HEK293 (cell line): Measurements from ENCODE around the gene TSPYL6.

ENCODE experiments used
- CTCF ChIA-PET: fragments of 350-600 bp; formaldehyde crosslinking; extraction: SDS; loops from one replicate; lab custom pipeline; 2021; ENCODE audit warnings: antibody characterized with exemption; lab: Yijun Ruan, JAX
- POLR2A ChIA-PET: fragments of 300-600 bp; formaldehyde crosslinking; extraction: SDS; loops from one replicate; lab custom pipeline; 2020; ENCODE audit warnings: antibody characterized with exemption, inconsistent platforms; lab: Yijun Ruan, JAX
- H3K27ac ChIP-seq: fragments of 200-500 bp; sonication (Bioruptor generic); 2 replicates; pipeline ENCODE4 v1.5.1; 2014; ENCODE audit warnings: low read depth, low read length, control low read depth, inconsistent platforms; ENCODE audit errors: extremely low read depth
- H3K36me3 ChIP-seq, 2 experiments: fragments of 200-500 bp in 1 of 2; sonication (Bioruptor generic) in 1 of 2; 1 replicate in 1 of 2; 2 replicates in 1 of 2; pipeline ENCODE4 v1.5.1; 2014 to 2017; ENCODE audit warnings: inconsistent platforms in 2 of 2, low read length in 2 of 2; ENCODE audit not compliant: control insufficient read depth in 2 of 2, insufficient read depth in 1 of 2
- H3K4me1 ChIP-seq: fragments of 200-500 bp; sonication (Bioruptor generic); 2 replicates; pipeline ENCODE4 v1.5.1; 2014; ENCODE audit warnings: mild to moderate bottlenecking, low read length, inconsistent platforms; ENCODE audit not compliant: control insufficient read depth, insufficient read depth
- H3K4me3 ChIP-seq: 2 replicates; pipeline ENCODE4 v1.5.1; 2011; ENCODE audit warnings: low read depth, mild to moderate bottlenecking, control low read depth, low read length, moderate library complexity
- H3K9me3 ChIP-seq: fragments of 200-500 bp; sonication (Bioruptor generic); 2 replicates; pipeline ENCODE4 v1.5.1; 2014; ENCODE audit warnings: low read depth, low read length, inconsistent platforms; ENCODE audit not compliant: control insufficient read depth, insufficient read depth
- GFI1B ChIP-seq: fragments of 450-650 bp; formaldehyde crosslinking; IDR thresholded peaks from 2 replicates; pipeline ENCODE4 v1.5.1; 2016; ENCODE audit warnings: missing biosample characterization, missing genetic modification characterization
- KLF16 ChIP-seq: fragments of 450-650 bp; formaldehyde crosslinking; IDR thresholded peaks from 2 replicates; pipeline ENCODE4 v1.5.1; 2017; ENCODE audit warnings: missing biosample characterization, missing genetic modification characterization
- RBAK ChIP-seq: fragments of 450-650 bp; formaldehyde crosslinking; IDR thresholded peaks from 2 replicates; pipeline ENCODE4 v1.5.1; 2016; ENCODE audit warnings: missing biosample characterization, missing genetic modification characterization
- YY1 ChIP-seq: fragments of 450-650 bp; formaldehyde crosslinking; IDR thresholded peaks from 2 replicates; pipeline ENCODE4 v1.5.1; 2018; ENCODE audit warnings: missing biosample characterization, missing genetic modification characterization
- ZNF146 ChIP-seq: fragments of 450-650 bp; formaldehyde crosslinking; IDR thresholded peaks from 2 replicates; pipeline ENCODE4 v1.5.1; 2016; ENCODE audit warnings: missing biosample characterization, missing genetic modification characterization
- ZNF19 ChIP-seq: fragments of 450-650 bp; formaldehyde crosslinking; IDR thresholded peaks from 2 replicates; pipeline ENCODE4; 2016; ENCODE audit warnings: missing biosample characterization, missing genetic modification characterization, low read depth
- ZNF202 ChIP-seq: fragments of 450-650 bp; formaldehyde crosslinking; IDR thresholded peaks from 2 replicates; pipeline ENCODE4 v1.5.1; 2016; ENCODE audit warnings: missing biosample characterization, missing genetic modification characterization, borderline replicate concordance
- ZNF211 ChIP-seq: fragments of 450-650 bp; formaldehyde crosslinking; IDR thresholded peaks from 2 replicates; pipeline ENCODE4 v1.5.1; 2016; ENCODE audit warnings: low read depth, missing biosample characterization, missing genetic modification characterization
- ZNF223 ChIP-seq: fragments of 450-650 bp; formaldehyde crosslinking; IDR thresholded peaks from 2 replicates; pipeline ENCODE4 v1.5.1; 2016; ENCODE audit warnings: missing biosample characterization, missing genetic modification characterization
- ZNF23 ChIP-seq: fragments of 450-650 bp; formaldehyde crosslinking; IDR thresholded peaks from 2 replicates; pipeline ENCODE4 v1.5.1; 2016; ENCODE audit warnings: missing biosample characterization, missing genetic modification characterization, borderline replicate concordance
- ZNF248 ChIP-seq: fragments of 450-650 bp; formaldehyde crosslinking; IDR thresholded peaks from 2 replicates; pipeline ENCODE4 v1.5.1; 2017; ENCODE audit warnings: missing biosample characterization, missing genetic modification characterization
- ZNF391 ChIP-seq: fragments of 450-650 bp; formaldehyde crosslinking; IDR thresholded peaks from 2 replicates; pipeline ENCODE4 v1.5.1; 2016; ENCODE audit warnings: low read depth, missing biosample characterization, missing genetic modification characterization, borderline replicate concordance
- ZNF521 ChIP-seq: fragments of 450-650 bp; formaldehyde crosslinking; IDR thresholded peaks from 2 replicates; pipeline ENCODE4 v1.5.1; 2017; ENCODE audit warnings: missing biosample characterization, mild to moderate bottlenecking, missing genetic modification characterization
- ZNF629 ChIP-seq: fragments of 450-650 bp; formaldehyde crosslinking; IDR thresholded peaks from 2 replicates; pipeline ENCODE4 v1.5.1; 2017; ENCODE audit warnings: missing biosample characterization, missing genetic modification characterization
- TF ChIP-seq, protein P1 (sequence below): fragments of 450-650 bp; formaldehyde crosslinking; IDR thresholded peaks from 2 replicates; pipeline ENCODE4 v1.5.1; 2016; ENCODE audit warnings: missing biosample characterization, missing genetic modification characterization
- TF ChIP-seq, protein P2 (sequence below): fragments of 450-650 bp; formaldehyde crosslinking; IDR thresholded peaks from 2 replicates; pipeline ENCODE4 v1.5.1; 2016; ENCODE audit warnings: missing biosample characterization, missing genetic modification characterization
- TF ChIP-seq, protein P3 (sequence below): fragments of 450-650 bp; formaldehyde crosslinking; IDR thresholded peaks from 2 replicates; pipeline ENCODE4 v1.5.1; 2016; ENCODE audit warnings: missing biosample characterization, missing genetic modification characterization
- TF ChIP-seq, protein P4 (sequence below): fragments of 450-650 bp; formaldehyde crosslinking; IDR thresholded peaks from 2 replicates; pipeline ENCODE4 v1.5.1; 2016; ENCODE audit warnings: missing biosample characterization, missing genetic modification characterization, borderline replicate concordance
- TF ChIP-seq, protein P5 (sequence below): fragments of 450-650 bp; formaldehyde crosslinking; IDR thresholded peaks from 2 replicates; pipeline ENCODE4 v1.5.1; 2016; ENCODE audit warnings: missing biosample characterization, missing genetic modification characterization

The TSPYL6 gene

GRCh38 chr2:54204476-54204875, 51.6 kb downstream of the TSPYL6 start:
- Histone ChIP-seq H3K4me3 (no peak overlapping the region), H3K4me1 (no peaks in the 10 kb centered on the region), H3K36me3 (no peaks in the 10 kb centered on the region), H3K9me3 (no peaks in the 10 kb centered on the region), H3K27ac (no peak overlapping the region)
- CTCF ChIA-PET, result interaction anchor here (3.6 kb wide), 1 partner anchor 10 kb away, joined by 19 read pairs; no protein-coding TSS in a partner anchor
- no peak for TF ChIP-seq ZNF211 (tag by site-specific recombination)
- no peak for TF ChIP-seq ZNF19
- TF ChIP-seq, protein P1, sequence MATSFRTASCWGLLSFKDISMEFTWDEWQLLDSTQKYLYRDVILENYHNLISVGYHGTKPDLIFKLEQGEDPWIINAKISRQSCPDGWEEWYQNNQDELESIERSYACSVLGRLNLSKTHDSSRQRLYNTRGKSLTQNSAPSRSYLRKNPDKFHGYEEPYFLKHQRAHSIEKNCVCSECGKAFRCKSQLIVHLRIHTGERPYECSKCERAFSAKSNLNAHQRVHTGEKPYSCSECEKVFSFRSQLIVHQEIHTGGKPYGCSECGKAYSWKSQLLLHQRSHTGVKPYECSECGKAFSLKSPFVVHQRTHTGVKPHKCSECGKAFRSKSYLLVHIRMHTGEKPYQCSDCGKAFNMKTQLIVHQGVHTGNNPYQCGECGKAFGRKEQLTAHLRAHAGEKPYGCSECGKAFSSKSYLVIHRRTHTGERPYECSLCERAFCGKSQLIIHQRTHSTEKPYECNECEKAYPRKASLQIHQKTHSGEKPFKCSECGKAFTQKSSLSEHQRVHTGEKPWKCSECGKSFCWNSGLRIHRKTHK (tag by site-specific recombination), result no peak
- no peak for TF ChIP-seq ZNF23
- TF ChIP-seq, protein P2, sequence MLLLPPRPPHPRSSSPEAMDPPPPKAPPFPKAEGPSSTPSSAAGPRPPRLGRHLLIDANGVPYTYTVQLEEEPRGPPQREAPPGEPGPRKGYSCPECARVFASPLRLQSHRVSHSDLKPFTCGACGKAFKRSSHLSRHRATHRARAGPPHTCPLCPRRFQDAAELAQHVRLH (tag by site-specific recombination), result no peak
- no peak for TF ChIP-seq ZNF391
- TF ChIP-seq, protein P3, sequence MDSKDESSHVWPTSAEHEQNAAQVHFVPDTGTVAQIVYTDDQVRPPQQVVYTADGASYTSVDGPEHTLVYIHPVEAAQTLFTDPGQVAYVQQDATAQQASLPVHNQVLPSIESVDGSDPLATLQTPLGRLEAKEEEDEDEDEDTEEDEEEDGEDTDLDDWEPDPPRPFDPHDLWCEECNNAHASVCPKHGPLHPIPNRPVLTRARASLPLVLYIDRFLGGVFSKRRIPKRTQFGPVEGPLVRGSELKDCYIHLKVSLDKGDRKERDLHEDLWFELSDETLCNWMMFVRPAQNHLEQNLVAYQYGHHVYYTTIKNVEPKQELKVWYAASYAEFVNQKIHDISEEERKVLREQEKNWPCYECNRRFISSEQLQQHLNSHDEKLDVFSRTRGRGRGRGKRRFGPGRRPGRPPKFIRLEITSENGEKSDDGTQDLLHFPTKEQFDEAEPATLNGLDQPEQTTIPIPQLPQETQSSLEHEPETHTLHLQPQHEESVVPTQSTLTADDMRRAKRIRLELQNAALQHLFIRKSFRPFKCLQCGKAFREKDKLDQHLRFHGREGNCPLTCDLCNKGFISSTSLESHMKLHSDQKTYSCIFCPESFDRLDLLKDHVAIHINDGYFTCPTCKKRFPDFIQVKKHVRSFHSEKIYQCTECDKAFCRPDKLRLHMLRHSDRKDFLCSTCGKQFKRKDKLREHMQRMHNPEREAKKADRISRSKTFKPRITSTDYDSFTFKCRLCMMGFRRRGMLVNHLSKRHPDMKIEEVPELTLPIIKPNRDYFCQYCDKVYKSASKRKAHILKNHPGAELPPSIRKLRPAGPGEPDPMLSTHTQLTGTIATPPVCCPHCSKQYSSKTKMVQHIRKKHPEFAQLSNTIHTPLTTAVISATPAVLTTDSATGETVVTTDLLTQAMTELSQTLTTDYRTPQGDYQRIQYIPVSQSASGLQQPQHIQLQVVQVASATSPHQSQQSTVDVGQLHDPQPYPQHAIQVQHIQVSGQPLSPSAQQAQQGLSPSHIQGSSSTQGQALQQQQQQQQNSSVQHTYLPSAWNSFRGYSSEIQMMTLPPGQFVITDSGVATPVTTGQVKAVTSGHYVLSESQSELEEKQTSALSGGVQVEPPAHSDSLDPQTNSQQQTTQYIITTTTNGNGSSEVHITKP, result no peak
- TF ChIP-seq ZNF629 (tag by site-specific recombination), result no peak
- no peak for TF ChIP-seq ZNF223 (tag by site-specific recombination)
- TF ChIP-seq ZNF248, result no peak
- TF ChIP-seq KLF16 (tag by site-specific recombination), result no peak
- TF ChIP-seq GFI1B (tag by site-specific recombination), result no peak
- no peak for TF ChIP-seq ZNF521 (tag by site-specific recombination)
- TF ChIP-seq, protein P4, sequence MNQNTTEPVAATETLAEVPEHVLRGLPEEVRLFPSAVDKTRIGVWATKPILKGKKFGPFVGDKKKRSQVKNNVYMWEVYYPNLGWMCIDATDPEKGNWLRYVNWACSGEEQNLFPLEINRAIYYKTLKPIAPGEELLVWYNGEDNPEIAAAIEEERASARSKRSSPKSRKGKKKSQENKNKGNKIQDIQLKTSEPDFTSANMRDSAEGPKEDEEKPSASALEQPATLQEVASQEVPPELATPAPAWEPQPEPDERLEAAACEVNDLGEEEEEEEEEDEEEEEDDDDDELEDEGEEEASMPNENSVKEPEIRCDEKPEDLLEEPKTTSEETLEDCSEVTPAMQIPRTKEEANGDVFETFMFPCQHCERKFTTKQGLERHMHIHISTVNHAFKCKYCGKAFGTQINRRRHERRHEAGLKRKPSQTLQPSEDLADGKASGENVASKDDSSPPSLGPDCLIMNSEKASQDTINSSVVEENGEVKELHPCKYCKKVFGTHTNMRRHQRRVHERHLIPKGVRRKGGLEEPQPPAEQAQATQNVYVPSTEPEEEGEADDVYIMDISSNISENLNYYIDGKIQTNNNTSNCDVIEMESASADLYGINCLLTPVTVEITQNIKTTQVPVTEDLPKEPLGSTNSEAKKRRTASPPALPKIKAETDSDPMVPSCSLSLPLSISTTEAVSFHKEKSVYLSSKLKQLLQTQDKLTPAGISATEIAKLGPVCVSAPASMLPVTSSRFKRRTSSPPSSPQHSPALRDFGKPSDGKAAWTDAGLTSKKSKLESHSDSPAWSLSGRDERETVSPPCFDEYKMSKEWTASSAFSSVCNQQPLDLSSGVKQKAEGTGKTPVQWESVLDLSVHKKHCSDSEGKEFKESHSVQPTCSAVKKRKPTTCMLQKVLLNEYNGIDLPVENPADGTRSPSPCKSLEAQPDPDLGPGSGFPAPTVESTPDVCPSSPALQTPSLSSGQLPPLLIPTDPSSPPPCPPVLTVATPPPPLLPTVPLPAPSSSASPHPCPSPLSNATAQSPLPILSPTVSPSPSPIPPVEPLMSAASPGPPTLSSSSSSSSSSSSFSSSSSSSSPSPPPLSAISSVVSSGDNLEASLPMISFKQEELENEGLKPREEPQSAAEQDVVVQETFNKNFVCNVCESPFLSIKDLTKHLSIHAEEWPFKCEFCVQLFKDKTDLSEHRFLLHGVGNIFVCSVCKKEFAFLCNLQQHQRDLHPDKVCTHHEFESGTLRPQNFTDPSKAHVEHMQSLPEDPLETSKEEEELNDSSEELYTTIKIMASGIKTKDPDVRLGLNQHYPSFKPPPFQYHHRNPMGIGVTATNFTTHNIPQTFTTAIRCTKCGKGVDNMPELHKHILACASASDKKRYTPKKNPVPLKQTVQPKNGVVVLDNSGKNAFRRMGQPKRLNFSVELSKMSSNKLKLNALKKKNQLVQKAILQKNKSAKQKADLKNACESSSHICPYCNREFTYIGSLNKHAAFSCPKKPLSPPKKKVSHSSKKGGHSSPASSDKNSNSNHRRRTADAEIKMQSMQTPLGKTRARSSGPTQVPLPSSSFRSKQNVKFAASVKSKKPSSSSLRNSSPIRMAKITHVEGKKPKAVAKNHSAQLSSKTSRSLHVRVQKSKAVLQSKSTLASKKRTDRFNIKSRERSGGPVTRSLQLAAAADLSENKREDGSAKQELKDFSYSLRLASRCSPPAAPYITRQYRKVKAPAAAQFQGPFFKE (tag by site-specific recombination), result no peak
- TF ChIP-seq, protein P5, sequence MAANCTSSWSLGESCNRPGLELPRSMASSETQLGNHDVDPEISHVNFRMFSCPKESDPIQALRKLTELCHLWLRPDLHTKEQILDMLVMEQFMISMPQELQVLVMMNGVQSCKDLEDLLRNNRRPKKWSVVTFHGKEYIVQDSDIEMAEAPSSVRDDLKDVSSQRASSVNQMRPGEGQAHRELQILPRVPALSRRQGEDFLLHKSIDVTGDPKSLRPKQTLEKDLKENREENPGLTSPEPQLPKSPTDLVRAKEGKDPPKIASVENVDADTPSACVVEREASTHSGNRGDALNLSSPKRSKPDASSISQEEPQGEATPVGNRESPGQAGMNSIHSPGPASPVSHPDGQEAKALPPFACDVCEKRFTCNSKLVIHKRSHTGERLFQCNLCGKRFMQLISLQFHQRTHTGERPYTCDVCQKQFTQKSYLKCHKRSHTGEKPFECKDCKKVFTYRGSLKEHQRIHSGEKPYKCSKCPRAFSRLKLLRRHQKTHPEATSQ (tag by site-specific recombination), result no peak
- no peak for TF ChIP-seq ZNF202 (tag by site-specific recombination)
- TF ChIP-seq YY1 (tag by site-specific recombination), result no peak
- no peak for TF ChIP-seq ZNF146 (tag by site-specific recombination)
- no peak for TF ChIP-seq RBAK (tag by site-specific recombination)
- POLR2A ChIA-PET, result no interaction called here
